ENCODE data around the gene KIAA0513. TPM values are rescaled to one million over a fixed set of nuclear protein-coding genes. Genes with fewer than 3 reads are reported as not detected.

Gene KIAA0513
- total and polyA plus RNA-seq, 2 of the 13 experiments (the other 11 are each of a cell fraction or from before 2014, with no cell fraction given): 1.8 TPM

DNA sequence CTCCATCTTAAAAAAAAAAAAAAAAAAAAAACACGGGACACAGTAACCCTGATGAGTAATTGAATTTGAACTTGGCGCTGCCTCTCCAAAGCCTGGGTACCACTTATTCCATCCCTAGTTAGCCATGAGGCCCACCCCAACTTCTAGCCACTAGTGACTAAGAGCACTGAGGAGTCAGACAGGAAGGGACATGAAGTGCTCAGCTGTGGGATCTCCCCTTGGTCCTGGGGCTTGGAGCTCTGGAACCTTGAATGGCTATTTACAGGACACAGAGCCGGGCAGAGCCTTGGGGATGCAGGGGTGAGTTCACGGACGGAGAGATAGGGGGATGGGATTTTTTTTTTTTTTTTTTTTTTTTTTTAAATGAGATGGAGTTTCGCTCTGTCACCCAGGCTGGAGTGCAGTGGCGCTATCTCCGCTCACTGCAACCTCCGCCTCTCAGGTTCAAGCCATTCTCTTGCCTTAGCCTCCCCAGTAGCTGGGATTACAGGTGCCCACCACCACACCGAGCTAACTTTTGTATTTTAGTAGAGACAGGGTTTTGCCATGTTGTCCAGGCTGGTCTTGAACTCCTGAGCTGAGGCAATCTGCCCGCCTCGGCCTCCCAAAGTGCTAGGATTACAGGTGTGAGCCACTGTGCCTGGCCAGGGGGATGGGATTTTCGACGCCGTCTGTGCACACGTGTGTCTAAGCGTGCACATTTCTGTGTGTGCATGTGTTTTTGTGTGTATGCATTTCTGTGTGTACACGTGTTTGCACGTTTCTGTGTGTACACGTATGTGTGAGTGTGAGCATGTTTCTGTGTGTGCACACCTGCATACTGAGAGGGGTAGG is 105.1 kb downstream of the KIAA0513 start:
- Histone ChIP-seq H3K27ac (ENCODE audit: extremely low read length, insufficient read depth, low read length) (no peak overlapping the region), H3K4me2 (ENCODE audit: low read depth, low read length) (no peak overlapping the region), H2AFZ (ENCODE audit: low read length) (no peak overlapping the region), H4K20me1 (ENCODE audit: insufficient read depth, low read length) (no peaks in the 10 kb centered on the region), H3K9ac (ENCODE audit: insufficient read depth, low read depth, low read length) (no peak overlapping the region), H3K4me3 (replicated peaks in 1 of 3; ENCODE audit: insufficient read depth in 1 of 3, low read depth in 2 of 3, low read length in 3 of 3) (no peak overlapping the region), H3K79me2 (ENCODE audit: insufficient read depth, low read length) (no peaks in the 10 kb centered on the region), H3K36me3 (replicated peaks in 1 of 2; ENCODE audit: control insufficient read depth in 1 of 2, insufficient read depth in 2 of 2, low read length in 2 of 2) (no peaks in the 10 kb centered on the region), H3K9me3 (ENCODE audit: low read length) (no peaks in the 10 kb centered on the region), H3K27me3 (ENCODE audit: control insufficient read depth in 1 of 2, insufficient read depth in 2 of 2, low read length in 2 of 2) (peaks cover 0 to 12% of the 10 kb centered on the region in 2 experiments; a peak in 2 of 5 replicates), H3K4me1 (ENCODE audit: insufficient read depth, low read length) (peaks cover 46% of the 10 kb centered on the region)
- POLR2A ChIA-PET: interaction anchor here (0.7 to 1.0 kb wide), 2 partner anchors 8 to 28 kb away, joined by 3 to 4 read pairs; no protein-coding TSS in a partner anchor
- intact Hi-C loops (cut with micrococcal nuclease; ENCODE audit: unreplicated experiment): no loop called here
- no peak for DNase-seq (ENCODE audit: low spot score)
- CTCF ChIA-PET (ENCODE audit: low intra/inter-chr PET ratio, low total read pairs): no interaction called here
- WGBS (ENCODE audit: low lambda C conversion rate): 73% methylated on average over 20 of the region's 20 CpGs
- BruUV-seq (replicated peaks): no TSS peak
- TF ChIP-seq MNT (IDR thresholded peaks at IDR 0.05) (peak; percentile 64), ZSCAN25 (CRISPR knock-in tag; IDR thresholded peaks at IDR 0.05) (0 out of 2 replicates have a peak, but pooled peaks have one; percentile 32), ZNF460 (CRISPR knock-in tag; IDR thresholded peaks at IDR 0.05; ENCODE audit: borderline replicate concordance) (peak; percentile 24; the same call in 1 of the 2 replicates), BCL6 (CRISPR knock-in tag; IDR thresholded peaks at IDR 0.05) (no peak), EED (CRISPR knock-in tag; IDR thresholded peaks at IDR 0.05) (no peak), SALL1 (CRISPR knock-in tag; IDR thresholded peaks at IDR 0.05) (peak; percentile 31; the same call in 1 of the 2 replicates), ZNF496 (CRISPR knock-in tag; IDR thresholded peaks at IDR 0.05; ENCODE audit: insufficient replicate concordance) (no peak), AKAP8 (CRISPR knock-in tag; IDR thresholded peaks at IDR 0.05) (peak; percentile 89), POLR2A (IDR thresholded peaks at IDR 0.05; ENCODE audit: insufficient read depth in 1 of 2, low read depth in 2 of 2, low read length in 2 of 2) (peak in 1 of 2 experiments; percentile 33; a peak in 1 of 4 replicates)
- FAIRE-seq: no peak
- no peak for ATAC-seq
- in situ Hi-C loops (cut with HindIII; ENCODE audit: extremely low pct_ligation_motif_present, low pct_unique_long_range_greater_than_20kb): no loop called here

Measured in HepG2 (cell line).